ENCODE data around the gene CENPB.

Gene CENPB

GRCh38 chr20:3739926-3740451 is 46.6 kb downstream of the CENPB start:
- H3K27me3 ChIP-seq (ENCODE audit: insufficient read depth, poor library complexity, severe bottlenecking) = peaks cover 4% of the 10 kb centered on the region
- H3K27ac ChIP-seq (replicated peaks) = no peak overlapping the region
- no peak overlapping the region for H3K4me3 ChIP-seq (replicated peaks; ENCODE audit: insufficient read depth, low read length)
- TF ChIP-seq REST (IDR thresholded peaks at IDR 0.05; ENCODE audit: insufficient replicate concordance, low read depth) = no peak
- TF ChIP-seq CTCF (IDR thresholded peaks at IDR 0.05; ENCODE audit: insufficient read depth, low read length) = no peak
- TF ChIP-seq POLR2AphosphoS5 (IDR thresholded peaks at IDR 0.05; ENCODE audit: low read depth) = no peak
- no peak for TF ChIP-seq SPI1 (IDR thresholded peaks at IDR 0.05; ENCODE audit: borderline replicate concordance, low read depth)
- TF ChIP-seq GABPA (IDR thresholded peaks at IDR 0.05; ENCODE audit: low read depth) = no peak
- DNase-seq (ENCODE audit: low read depth in 1 of 2, low spot score in 1 of 2) = no peak

GRCh38 chr20:3739054-3739925 is 47.2 kb downstream of the CENPB start:
- no peak overlapping the region for H3K27ac ChIP-seq (replicated peaks)
- TF ChIP-seq SPI1 (IDR thresholded peaks at IDR 0.05; ENCODE audit: borderline replicate concordance, low read depth) = no peak
- TF ChIP-seq REST (IDR thresholded peaks at IDR 0.05; ENCODE audit: insufficient replicate concordance, low read depth) = no peak
- no peak for TF ChIP-seq POLR2AphosphoS5 (IDR thresholded peaks at IDR 0.05; ENCODE audit: low read depth)
- no peak for TF ChIP-seq GABPA (IDR thresholded peaks at IDR 0.05; ENCODE audit: low read depth)
- TF ChIP-seq CTCF (IDR thresholded peaks at IDR 0.05; ENCODE audit: insufficient read depth, low read length) = no peak
- H3K4me3 ChIP-seq (replicated peaks; ENCODE audit: insufficient read depth, low read length) = no peak overlapping the region
- no peak for DNase-seq (ENCODE audit: low read depth in 1 of 2, low spot score in 1 of 2)
- peaks cover 4% of the 10 kb centered on the region for H3K27me3 ChIP-seq (ENCODE audit: insufficient read depth, poor library complexity, severe bottlenecking)

- Histone ChIP-seq H3K4me3 (replicated peaks; ENCODE audit: insufficient read depth, low read length) (no peak overlapping the region), H3K27me3 (ENCODE audit: insufficient read depth, poor library complexity, severe bottlenecking) (peaks cover 4% of the 10 kb centered on the region), H3K27ac (replicated peaks) (no peak overlapping the region)
- DNase-seq (ENCODE audit: low read depth in 1 of 2, low spot score in 1 of 2) = no peak
- TF ChIP-seq GABPA (IDR thresholded peaks at IDR 0.05; ENCODE audit: low read depth) (no peak), CTCF (IDR thresholded peaks at IDR 0.05; ENCODE audit: insufficient read depth, low read length) (no peak), REST (IDR thresholded peaks at IDR 0.05; ENCODE audit: insufficient replicate concordance, low read depth) (no peak), POLR2AphosphoS5 (IDR thresholded peaks at IDR 0.05; ENCODE audit: low read depth) (no peak), SPI1 (IDR thresholded peaks at IDR 0.05; ENCODE audit: borderline replicate concordance, low read depth) (no peak)
These were observed 48.2 kb downstream of the CENPB start for GRCh38 chr20:3738111-3739053.

Data from HL-60 (cell line).